GM12872 (cell line): ENCODE data around the gene CDK19.

Source experiments
- TF ChIP-seq, protein P1 (sequence below): IDR thresholded peaks from 3 replicates; pipeline ENCODE4 v1.5.1; 2011; ENCODE audit warnings: low read depth, mild to moderate bottlenecking, low read length, moderate library complexity; ENCODE audit not compliant: insufficient read depth

CDK19 gene

DNA sequence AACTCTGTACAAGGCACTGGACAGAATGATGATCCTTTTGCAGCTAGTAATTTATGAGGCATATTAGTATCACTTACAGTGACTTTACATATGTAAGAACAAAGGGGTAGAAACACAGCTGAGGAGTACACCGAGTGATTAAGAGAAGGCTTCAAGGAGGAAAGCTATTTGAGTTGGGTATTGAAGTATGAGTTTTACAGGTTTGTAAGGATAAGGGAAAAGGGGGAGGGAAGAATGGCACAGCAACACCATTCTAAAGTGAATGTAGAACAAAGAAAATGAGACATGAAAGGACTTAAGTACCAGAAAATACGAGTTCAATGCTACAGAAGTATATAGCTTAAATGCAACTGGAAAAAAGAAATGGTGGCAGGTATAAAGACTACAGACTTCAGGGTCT, 5.5 kb downstream of the CDK19 start:
- TF ChIP-seq, protein P1, sequence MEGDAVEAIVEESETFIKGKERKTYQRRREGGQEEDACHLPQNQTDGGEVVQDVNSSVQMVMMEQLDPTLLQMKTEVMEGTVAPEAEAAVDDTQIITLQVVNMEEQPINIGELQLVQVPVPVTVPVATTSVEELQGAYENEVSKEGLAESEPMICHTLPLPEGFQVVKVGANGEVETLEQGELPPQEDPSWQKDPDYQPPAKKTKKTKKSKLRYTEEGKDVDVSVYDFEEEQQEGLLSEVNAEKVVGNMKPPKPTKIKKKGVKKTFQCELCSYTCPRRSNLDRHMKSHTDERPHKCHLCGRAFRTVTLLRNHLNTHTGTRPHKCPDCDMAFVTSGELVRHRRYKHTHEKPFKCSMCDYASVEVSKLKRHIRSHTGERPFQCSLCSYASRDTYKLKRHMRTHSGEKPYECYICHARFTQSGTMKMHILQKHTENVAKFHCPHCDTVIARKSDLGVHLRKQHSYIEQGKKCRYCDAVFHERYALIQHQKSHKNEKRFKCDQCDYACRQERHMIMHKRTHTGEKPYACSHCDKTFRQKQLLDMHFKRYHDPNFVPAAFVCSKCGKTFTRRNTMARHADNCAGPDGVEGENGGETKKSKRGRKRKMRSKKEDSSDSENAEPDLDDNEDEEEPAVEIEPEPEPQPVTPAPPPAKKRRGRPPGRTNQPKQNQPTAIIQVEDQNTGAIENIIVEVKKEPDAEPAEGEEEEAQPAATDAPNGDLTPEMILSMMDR, result no peak

DNA sequence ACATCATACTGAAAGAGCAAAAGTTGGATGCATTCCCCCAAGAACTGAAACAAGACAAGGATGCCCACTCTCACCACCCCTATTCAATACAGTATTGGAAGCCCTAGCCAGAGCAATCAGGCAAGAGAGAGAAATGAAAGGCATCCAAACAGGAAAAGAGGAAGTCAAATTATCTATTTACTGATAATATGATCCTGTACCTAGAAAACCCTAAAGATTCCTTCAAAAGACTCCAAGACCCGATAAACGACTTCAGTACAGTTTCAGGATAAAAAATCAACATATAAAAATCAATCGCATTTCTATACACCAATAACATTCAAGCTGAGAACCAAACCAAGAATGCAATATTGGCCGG, 14.5 kb downstream of the CDK19 start:
- TF ChIP-seq, protein P1, result no peak

DNA sequence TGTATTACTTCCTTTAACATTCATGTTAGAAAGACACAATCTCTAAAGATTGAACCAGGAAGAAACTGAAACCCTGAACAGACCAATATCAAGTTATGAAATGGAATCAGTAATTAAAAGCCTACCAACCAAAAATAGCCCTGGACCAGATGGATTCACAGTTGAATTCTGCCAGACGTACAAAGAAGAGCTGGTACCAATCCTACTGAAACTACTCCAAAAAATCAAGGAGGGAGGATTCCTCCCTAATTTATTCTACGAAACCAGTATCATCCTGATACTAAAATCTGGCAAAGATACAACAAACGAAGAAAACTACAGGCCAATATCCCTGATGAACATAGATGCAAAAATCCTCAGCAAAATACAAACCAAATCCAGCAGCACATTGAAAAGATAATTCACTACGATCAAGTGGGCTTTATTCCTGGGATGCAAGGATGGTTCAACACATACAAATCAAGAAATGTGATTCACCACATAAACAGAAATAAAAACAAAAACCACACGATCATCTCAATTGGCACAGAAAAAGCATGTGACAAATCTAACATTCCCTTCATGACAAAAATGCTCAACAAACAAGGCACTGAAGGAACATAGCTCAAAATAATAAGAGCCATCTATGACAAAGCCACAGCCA, 15.0 kb downstream of the CDK19 start:
- TF ChIP-seq, protein P1, result no peak

DNA sequence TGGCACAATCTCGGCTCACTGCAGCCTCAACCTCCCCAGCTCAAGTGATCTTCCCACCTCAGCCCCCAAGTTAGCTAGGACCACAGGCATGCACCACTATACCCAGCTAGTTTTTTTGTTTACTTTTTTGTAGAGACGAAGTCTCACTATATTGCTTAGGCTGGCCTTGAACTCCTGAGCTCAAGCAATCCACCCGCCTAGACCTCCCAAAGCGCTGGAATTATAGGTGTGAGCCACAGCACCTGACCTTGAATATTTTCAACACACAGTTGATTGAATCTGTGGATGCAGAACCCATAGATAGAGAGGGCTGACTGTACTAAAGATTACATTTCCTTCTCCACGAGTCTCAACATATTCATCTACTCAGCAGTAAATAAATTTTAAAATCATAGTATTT, 15.6 kb downstream of the CDK19 start:
- TF ChIP-seq, protein P1, result no peak

DNA sequence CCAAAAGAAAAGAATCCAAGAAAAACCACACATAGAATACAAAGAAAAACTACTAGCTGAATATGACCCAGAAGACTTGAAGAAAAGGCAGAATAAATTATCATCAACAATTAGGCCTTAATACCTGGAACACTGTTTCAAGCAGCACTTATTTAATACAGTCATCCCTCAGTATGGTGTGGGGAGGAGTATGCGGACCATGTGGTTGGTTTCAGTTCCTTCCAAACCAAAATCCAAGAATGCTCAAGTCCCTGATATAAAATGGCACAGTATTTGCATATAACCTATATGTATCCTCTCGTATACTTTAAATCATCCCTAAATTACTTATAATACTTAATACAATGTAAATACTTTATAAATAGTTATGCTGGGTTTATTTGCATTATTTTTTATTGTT, 16.1 kb downstream of the CDK19 start:
- TF ChIP-seq, protein P1, result no peak

DNA sequence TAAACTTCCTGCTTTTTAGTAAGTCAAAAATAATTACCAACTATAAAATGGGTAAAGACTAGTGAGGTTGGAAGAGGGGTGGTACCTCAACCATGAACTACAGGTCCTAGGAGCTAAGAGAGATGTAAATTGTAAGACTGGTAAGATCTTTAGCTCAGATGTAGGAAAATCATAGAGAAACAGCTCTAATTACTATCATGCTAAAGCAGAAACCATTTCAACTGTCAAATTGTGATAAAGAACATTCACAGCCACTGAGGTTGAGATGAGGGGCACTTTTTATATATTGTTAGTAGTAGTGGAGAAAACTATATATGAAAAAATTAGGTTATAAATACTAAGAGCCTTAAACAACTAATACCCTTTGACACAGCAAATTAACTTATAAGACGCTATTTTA, 20.0 kb downstream of the CDK19 start:
- TF ChIP-seq, protein P1, result no peak

DNA sequence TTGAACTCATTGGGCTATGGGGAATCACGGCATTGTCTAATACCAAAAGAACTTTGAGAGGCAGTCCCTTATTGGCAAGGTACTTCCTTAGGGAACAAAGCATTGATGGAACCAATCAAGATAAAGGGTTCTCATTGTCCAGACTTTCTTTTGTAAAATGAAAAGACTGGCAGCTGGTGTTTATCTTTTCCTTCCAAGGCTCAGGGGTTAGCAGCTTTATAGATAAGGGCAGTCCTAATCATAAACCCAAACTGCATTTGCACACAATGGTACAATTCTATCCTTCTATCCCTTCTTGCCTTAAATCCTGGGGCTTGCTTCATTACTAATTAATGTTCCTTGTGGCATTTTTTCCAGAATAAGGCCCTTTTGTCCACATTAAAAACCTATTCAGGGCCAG, 28.6 kb downstream of the CDK19 start:
- TF ChIP-seq, protein P1, result no peak
